Upper lobe of left lung (tissue), 4 donors: ENCODE measurements around the gene IMPA2.

Experiments used
- POLR2A ChIP-seq, 4 donors: fragments of 450-650 bp; IDR thresholded peaks; one replicate each; pipeline ENCODE4 v1.5.1; 2016 to 2017; ENCODE audit warnings: antibody characterized with exemption in 4 of 4, mild to moderate bottlenecking in 2 of 4
- POLR2AphosphoS5 ChIP-seq, 2 donors: sonication (generic); formaldehyde crosslinking; IDR thresholded peaks; one replicate each; pipeline ENCODE4 v1.5.1; 2017; ENCODE audit warnings: antibody characterized with exemption in 2 of 2
- TF ChIP-seq, protein P1 (sequence below), 6 experiments: fragments of 450-650 bp in 4 of 6; fragments of 200-600 bp in 2 of 6; sonication (generic) in 2 of 6; IDR thresholded peaks; one replicate each; pipeline ENCODE4 v1.5.1; 2016 to 2019; ENCODE audit warnings: antibody characterized with exemption in 6 of 6

DNA sequence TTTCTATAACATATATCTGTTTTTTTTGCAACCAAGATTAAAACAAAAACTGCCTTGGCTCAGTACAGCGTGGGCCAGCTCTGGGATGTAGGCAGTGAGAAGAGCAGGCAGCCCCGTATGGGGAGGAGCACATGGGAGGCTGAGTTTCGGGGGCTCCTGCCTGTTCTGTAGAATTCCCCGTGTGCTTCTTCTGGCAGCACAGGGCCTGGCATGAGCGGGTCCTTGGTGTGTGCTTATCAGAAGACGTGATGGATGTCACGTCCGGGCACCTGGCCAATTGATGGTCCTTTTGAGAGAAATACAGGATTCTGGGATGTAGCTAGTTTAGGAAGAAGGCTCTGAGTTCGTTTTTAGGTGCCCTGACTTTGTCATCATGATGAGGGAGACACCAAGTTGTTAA lies 16.2 kb downstream of the IMPA2 start:
- TF ChIP-seq POLR2A (IDR thresholded peaks at IDR 0.05) (no peak), POLR2AphosphoS5 (IDR thresholded peaks at IDR 0.05) (no peak)
- TF ChIP-seq, protein P1, sequence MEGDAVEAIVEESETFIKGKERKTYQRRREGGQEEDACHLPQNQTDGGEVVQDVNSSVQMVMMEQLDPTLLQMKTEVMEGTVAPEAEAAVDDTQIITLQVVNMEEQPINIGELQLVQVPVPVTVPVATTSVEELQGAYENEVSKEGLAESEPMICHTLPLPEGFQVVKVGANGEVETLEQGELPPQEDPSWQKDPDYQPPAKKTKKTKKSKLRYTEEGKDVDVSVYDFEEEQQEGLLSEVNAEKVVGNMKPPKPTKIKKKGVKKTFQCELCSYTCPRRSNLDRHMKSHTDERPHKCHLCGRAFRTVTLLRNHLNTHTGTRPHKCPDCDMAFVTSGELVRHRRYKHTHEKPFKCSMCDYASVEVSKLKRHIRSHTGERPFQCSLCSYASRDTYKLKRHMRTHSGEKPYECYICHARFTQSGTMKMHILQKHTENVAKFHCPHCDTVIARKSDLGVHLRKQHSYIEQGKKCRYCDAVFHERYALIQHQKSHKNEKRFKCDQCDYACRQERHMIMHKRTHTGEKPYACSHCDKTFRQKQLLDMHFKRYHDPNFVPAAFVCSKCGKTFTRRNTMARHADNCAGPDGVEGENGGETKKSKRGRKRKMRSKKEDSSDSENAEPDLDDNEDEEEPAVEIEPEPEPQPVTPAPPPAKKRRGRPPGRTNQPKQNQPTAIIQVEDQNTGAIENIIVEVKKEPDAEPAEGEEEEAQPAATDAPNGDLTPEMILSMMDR (IDR thresholded peaks at IDR 0.05): no peak
